Central memory CD8-positive, alpha-beta T cell (primary cell): Measurements from ENCODE around the gene RBM47.

Experiments used
- ATAC-seq: fragments of 150-1000 bp; cut with Tn5 transposase; replicated peaks from 2 replicates; pipeline ENCODE4 v1.10.0; 2022; ENCODE audit warnings: mild to moderate bottlenecking, moderate FRiP score, moderate number of reproducible peaks; ENCODE audit not compliant: poor library complexity, severe bottlenecking; ENCODE audit errors: extremely low read depth
- DNase-seq, 2 donors: peaks; one replicate each; pipeline ENCODE4 v3.0.0; 2021; ENCODE audit warnings: low spot score in 2 of 2
- H3K27ac Mint-ChIP-seq: one replicate; pipeline ENCODE4 v1.8.0; 2022; ENCODE audit warnings: low read depth, mild to moderate bottlenecking, moderate library complexity, mixed read lengths
- H3K27me3 Mint-ChIP-seq: one replicate; pipeline ENCODE4 v1.8.0; 2022; ENCODE audit warnings: mixed read lengths
- H3K36me3 Mint-ChIP-seq: one replicate; pipeline ENCODE4 v1.8.0; 2022; ENCODE audit warnings: mild to moderate bottlenecking, moderate library complexity, mixed read lengths; ENCODE audit not compliant: insufficient read depth
- H3K4me1 Mint-ChIP-seq: one replicate; pipeline ENCODE4 v1.8.0; 2022; ENCODE audit warnings: mixed read lengths
- H3K4me3 Mint-ChIP-seq: one replicate; pipeline ENCODE4 v1.8.0; 2022; ENCODE audit warnings: mild to moderate bottlenecking, moderate library complexity, mixed read lengths
- H3K9me3 Mint-ChIP-seq: one replicate; pipeline ENCODE4 v1.8.0; 2022; ENCODE audit warnings: mixed read lengths

RBM47 gene

GRCh38 chr4:40621229-40621591 lies 8.5 kb downstream of the RBM47 start:
- H3K36me3 Mint-ChIP-seq: no peaks in the 10 kb centered on the region
- no peaks in the 10 kb centered on the region for H3K4me1 Mint-ChIP-seq
- H3K27ac Mint-ChIP-seq: no peak overlapping the region
- ATAC-seq: no peak
- peaks cover 50% of the 10 kb centered on the region for H3K27me3 Mint-ChIP-seq
- no peak overlapping the region for H3K4me3 Mint-ChIP-seq
- DNase-seq: no peak
- H3K9me3 Mint-ChIP-seq: peaks cover 6% of the 10 kb centered on the region

DNA sequence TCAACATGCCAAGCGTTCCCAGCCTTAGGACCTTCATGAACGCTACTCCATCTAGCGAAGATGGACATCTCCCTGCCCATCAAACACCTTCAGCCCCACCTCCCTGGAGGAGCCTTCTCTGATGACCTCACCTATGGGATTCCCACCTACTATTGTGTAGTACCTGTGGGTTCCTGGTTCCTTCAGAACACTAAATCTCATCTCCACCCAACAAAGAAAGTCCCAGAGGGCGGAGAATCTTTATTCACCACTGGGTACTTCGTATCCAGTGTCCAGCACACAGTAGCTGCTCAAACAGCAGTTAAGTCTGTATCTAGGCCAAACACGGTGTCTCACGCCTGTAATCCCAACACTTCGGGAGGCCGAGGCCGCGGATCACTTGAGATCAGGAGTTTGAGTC lies 10.1 kb downstream of the RBM47 start:
- H3K4me3 Mint-ChIP-seq: no peak overlapping the region
- no peak overlapping the region for H3K27ac Mint-ChIP-seq
- peaks cover 34% of the 10 kb centered on the region for H3K27me3 Mint-ChIP-seq
- H3K4me1 Mint-ChIP-seq: no peaks in the 10 kb centered on the region
- H3K9me3 Mint-ChIP-seq: peaks cover 6% of the 10 kb centered on the region
- H3K36me3 Mint-ChIP-seq: no peaks in the 10 kb centered on the region
- DNase-seq (no peak), ATAC-seq (no peak)

DNA sequence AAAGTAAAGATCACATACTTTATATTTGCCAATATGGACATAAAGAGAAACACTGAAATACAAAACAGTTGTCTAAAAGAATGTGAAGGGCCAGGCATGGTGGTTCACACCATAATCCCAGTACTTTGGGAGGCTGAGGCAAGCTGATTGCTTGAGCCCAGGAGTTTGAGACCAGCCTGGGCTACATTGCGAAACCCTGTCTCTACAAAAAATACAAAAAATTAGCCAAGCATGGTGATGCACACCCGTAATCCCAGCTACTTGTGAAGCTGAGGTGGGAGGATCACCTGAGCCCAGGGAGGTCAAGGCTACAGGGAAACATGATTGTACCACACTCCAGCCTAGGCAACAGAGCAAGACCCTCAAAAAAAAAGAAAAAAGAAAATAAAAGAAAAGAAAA lies 11.8 kb downstream of the RBM47 start:
- ATAC-seq (no peak), DNase-seq (no peak)
- no peak overlapping the region for H3K4me3 Mint-ChIP-seq
- no peak overlapping the region for H3K27ac Mint-ChIP-seq
- H3K9me3 Mint-ChIP-seq: peaks cover 6% of the 10 kb centered on the region
- H3K36me3 Mint-ChIP-seq: no peaks in the 10 kb centered on the region
- H3K4me1 Mint-ChIP-seq: no peaks in the 10 kb centered on the region
- peaks cover 23% of the 10 kb centered on the region for H3K27me3 Mint-ChIP-seq

GRCh38 chr4:40614031-40614430 lies 15.6 kb downstream of the RBM47 start:
- Mint-ChIP-seq H3K4me3 (no peak overlapping the region), H3K9me3 (no peaks in the 10 kb centered on the region), H3K4me1 (no peaks in the 10 kb centered on the region), H3K27ac (no peak overlapping the region), H3K36me3 (no peaks in the 10 kb centered on the region), H3K27me3 (no peaks in the 10 kb centered on the region)
- DNase-seq: no peak
- no peak for ATAC-seq

DNA sequence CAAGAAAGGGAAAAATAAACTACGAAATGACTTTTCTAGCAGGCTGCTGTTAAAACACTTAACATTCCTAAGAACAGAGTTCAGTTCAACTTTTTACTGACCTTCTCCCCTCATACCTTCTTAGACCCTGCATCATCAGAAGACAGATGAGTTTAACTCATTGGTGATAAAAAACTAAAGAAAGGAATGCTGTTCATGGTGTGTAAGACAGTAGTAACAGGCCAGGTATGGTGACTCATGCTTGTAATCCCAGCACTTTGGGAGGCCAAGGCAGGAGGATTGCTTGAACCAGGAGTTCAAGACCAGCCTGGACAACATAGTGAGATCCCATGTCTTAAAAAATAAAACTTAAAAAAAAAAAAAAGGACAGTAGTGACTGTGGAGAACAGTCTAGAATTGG lies 16.2 kb downstream of the RBM47 start:
- ATAC-seq (no peak), DNase-seq (no peak)
- Mint-ChIP-seq H3K27ac (no peak overlapping the region), H3K4me3 (no peak overlapping the region), H3K9me3 (no peaks in the 10 kb centered on the region), H3K27me3 (no peaks in the 10 kb centered on the region), H3K36me3 (no peaks in the 10 kb centered on the region), H3K4me1 (no peaks in the 10 kb centered on the region)

- ATAC-seq: no peak
- Mint-ChIP-seq H3K4me1 (no peaks in the 10 kb centered on the region), H3K9me3 (no peaks in the 10 kb centered on the region), H3K27ac (no peak overlapping the region), H3K36me3 (no peaks in the 10 kb centered on the region), H3K27me3 (no peaks in the 10 kb centered on the region), H3K4me3 (no peak overlapping the region)
- DNase-seq: no peak
These were observed 16.8 kb downstream of the RBM47 start for GRCh38 chr4:40612831-40613230.

DNA sequence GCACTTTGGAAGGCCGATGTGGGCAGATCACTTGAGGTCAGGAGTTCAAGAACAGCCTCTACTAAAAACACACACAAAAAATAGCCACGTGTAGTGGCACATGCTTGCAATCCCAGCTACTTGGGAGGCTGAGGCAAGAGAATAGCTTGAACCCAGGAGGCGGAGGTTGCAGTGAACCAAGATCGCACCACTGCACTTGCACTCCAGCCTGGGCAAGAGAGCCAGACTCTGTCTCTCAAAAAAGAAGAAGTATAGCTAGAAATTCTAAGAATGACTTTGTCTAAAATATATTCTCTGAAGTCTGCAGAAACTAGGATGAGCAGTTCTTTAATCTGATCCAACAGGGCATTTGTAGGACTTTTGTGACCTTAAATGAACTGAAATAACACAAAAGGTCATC lies 17.4 kb downstream of the RBM47 start:
- Mint-ChIP-seq H3K4me1 (no peaks in the 10 kb centered on the region), H3K4me3 (no peak overlapping the region), H3K9me3 (no peaks in the 10 kb centered on the region), H3K27ac (no peak overlapping the region), H3K36me3 (no peaks in the 10 kb centered on the region), H3K27me3 (peaks cover 3% of the 10 kb centered on the region)
- no peak for DNase-seq
- ATAC-seq: no peak

- no peak for DNase-seq
- Mint-ChIP-seq H3K27me3 (peaks cover 17% of the 10 kb centered on the region), H3K27ac (no peak overlapping the region), H3K9me3 (no peaks in the 10 kb centered on the region), H3K4me3 (no peak overlapping the region), H3K36me3 (no peaks in the 10 kb centered on the region), H3K4me1 (no peaks in the 10 kb centered on the region)
- ATAC-seq: no peak
These were observed 21.0 kb downstream of the RBM47 start for GRCh38 chr4:40608628-40609027.

DNA sequence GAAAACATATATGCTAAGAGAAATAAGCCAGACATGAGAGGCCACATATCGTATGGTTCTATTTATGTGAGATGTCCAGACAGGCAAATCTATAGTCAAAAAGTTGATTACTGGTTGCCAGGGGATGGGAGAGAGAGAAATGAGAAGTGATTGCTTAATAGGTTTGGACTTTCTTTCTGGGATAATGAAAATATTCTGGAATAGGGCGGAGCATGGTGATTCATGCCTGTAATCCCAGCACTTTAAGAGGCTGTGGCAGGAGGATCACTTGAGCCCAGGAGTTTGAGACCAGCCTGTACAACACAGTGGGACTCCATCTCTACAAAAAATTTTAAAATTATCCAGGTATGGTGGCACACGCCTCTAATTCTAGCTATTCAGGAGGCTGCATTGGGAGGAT lies 22.4 kb downstream of the RBM47 start:
- DNase-seq (no peak), ATAC-seq (no peak)
- Mint-ChIP-seq H3K27ac (no peak overlapping the region), H3K4me3 (no peak overlapping the region), H3K9me3 (no peaks in the 10 kb centered on the region), H3K36me3 (no peaks in the 10 kb centered on the region), H3K27me3 (peaks cover 17% of the 10 kb centered on the region), H3K4me1 (no peaks in the 10 kb centered on the region)

DNA sequence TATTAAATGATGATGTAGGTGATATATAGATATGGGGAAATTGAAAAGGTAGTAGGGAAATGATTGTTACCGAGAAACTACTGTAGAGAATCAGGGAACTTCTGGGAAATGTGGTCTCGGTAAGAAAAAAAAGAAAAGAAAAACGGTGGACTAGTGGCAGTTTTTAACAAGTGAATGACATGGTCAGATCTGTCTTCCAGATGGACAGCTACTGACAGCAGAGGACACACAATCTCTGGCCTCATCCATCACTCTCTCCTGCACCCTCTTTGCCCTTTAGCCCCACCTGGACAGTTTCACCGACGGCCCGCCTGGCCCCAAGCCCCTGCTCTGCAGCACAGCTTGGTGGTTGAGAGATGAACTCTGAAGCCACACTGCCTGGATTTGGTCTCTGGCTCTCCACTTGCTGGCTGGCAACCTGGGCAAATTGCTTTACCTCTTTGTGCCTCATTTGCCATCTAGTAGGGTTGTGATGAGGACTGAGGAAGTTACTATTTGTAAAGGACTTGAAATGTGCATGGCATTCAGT lies 23.4 kb downstream of the RBM47 start:
- Mint-ChIP-seq H3K36me3 (no peaks in the 10 kb centered on the region), H3K4me3 (no peak overlapping the region), H3K27me3 (peaks cover 17% of the 10 kb centered on the region), H3K4me1 (no peaks in the 10 kb centered on the region), H3K27ac (no peak overlapping the region), H3K9me3 (no peaks in the 10 kb centered on the region)
- DNase-seq (no peak), ATAC-seq (no peak)

DNA sequence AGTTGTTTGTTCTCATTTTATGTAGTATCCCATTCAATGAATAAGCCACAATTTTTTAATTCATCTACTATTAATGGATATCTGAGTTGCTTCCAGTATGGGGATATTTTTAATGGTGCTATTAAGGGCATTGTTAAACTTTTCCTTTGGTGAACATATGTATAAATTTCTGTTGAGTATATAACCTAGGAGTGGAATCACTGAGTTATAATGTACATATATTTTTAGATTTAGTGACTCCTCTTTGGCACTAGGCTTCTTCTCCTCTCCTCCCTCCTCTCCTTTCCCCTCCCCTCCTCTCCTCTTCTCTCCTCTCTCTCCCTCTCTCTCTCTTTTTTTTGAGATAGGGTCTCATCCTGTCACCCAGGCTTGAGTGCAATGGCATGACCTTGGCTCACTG lies 26.4 kb downstream of the RBM47 start:
- H3K27ac Mint-ChIP-seq: no peak overlapping the region
- H3K9me3 Mint-ChIP-seq: no peaks in the 10 kb centered on the region
- H3K27me3 Mint-ChIP-seq: peaks cover 17% of the 10 kb centered on the region
- no peak overlapping the region for H3K4me3 Mint-ChIP-seq
- ATAC-seq (no peak), DNase-seq (no peak)
- H3K36me3 Mint-ChIP-seq: peaks cover 5% of the 10 kb centered on the region
- no peaks in the 10 kb centered on the region for H3K4me1 Mint-ChIP-seq

- Mint-ChIP-seq H3K27ac (no peak overlapping the region), H3K27me3 (peaks cover 8% of the 10 kb centered on the region), H3K4me3 (no peak overlapping the region), H3K4me1 (no peaks in the 10 kb centered on the region), H3K9me3 (no peaks in the 10 kb centered on the region), H3K36me3 (peaks cover 6% of the 10 kb centered on the region)
- DNase-seq (no peak), ATAC-seq (no peak)
These were observed 28.0 kb downstream of the RBM47 start for GRCh38 chr4:40601641-40602040.

DNA sequence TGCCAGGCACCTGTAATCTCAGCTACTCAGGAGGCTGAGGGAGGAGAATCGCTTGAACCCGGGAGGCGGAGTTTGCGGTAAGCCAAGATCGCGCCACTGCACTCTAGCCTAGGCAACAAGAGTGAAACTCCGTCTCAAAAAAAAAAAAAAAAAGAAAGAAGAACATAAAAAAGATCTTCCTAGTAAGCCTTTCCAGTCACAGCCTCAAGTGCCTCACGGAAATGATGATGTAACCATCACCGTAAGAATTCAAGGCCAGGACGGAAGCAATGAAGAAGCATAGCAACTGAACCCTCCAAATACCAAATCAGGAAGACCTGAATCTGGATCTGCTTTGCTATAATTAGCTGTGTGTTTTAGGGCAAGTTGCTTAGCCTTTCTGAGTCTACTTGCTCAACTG lies 28.8 kb downstream of the RBM47 start:
- ATAC-seq (no peak), DNase-seq (no peak)
- Mint-ChIP-seq H3K9me3 (no peaks in the 10 kb centered on the region), H3K4me3 (no peak overlapping the region), H3K4me1 (no peaks in the 10 kb centered on the region), H3K27ac (no peak overlapping the region), H3K27me3 (no peaks in the 10 kb centered on the region), H3K36me3 (peaks cover 6% of the 10 kb centered on the region)

GRCh38 chr4:40599431-40599830 lies 30.2 kb downstream of the RBM47 start:
- DNase-seq (no peak), ATAC-seq (no peak)
- no peaks in the 10 kb centered on the region for H3K4me1 Mint-ChIP-seq
- H3K4me3 Mint-ChIP-seq: no peak overlapping the region
- H3K9me3 Mint-ChIP-seq: no peaks in the 10 kb centered on the region
- H3K36me3 Mint-ChIP-seq: peaks cover 6% of the 10 kb centered on the region
- H3K27ac Mint-ChIP-seq: no peak overlapping the region
- H3K27me3 Mint-ChIP-seq: no peaks in the 10 kb centered on the region
